ENCODE measurements around the gene PDLIM5.

DNA sequence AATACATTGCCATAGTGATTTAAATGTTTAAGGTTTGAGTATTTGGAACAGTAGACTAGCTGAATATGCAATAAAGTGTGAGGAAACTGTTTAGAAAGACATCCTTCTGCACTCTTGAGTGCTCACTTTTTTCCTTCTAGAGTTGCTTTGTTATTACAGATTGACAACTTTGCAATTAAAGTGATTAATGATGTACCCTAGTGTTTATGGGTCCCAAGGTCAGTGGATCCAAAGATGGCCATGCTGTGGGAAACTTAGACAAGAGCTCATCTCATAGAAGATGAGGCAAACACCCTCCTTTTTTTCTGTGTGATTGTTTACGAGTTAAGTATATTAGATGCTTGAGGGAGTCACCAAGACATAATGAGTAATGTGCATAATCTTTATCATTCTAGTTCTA lies 118.8 kb downstream of the PDLIM5 start:
- TF ChIP-seq, protein P1, sequence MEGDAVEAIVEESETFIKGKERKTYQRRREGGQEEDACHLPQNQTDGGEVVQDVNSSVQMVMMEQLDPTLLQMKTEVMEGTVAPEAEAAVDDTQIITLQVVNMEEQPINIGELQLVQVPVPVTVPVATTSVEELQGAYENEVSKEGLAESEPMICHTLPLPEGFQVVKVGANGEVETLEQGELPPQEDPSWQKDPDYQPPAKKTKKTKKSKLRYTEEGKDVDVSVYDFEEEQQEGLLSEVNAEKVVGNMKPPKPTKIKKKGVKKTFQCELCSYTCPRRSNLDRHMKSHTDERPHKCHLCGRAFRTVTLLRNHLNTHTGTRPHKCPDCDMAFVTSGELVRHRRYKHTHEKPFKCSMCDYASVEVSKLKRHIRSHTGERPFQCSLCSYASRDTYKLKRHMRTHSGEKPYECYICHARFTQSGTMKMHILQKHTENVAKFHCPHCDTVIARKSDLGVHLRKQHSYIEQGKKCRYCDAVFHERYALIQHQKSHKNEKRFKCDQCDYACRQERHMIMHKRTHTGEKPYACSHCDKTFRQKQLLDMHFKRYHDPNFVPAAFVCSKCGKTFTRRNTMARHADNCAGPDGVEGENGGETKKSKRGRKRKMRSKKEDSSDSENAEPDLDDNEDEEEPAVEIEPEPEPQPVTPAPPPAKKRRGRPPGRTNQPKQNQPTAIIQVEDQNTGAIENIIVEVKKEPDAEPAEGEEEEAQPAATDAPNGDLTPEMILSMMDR (IDR thresholded peaks at IDR 0.05): no peak
- no peak for TF ChIP-seq POLR2AphosphoS5 (IDR thresholded peaks at IDR 0.05; ENCODE audit: insufficient read depth in 1 of 2, low read depth in 1 of 2)
- no peak for TF ChIP-seq POLR2A (IDR thresholded peaks at IDR 0.05)

Measured in vagina (tissue), 2 donors.